Inflammatory macrophage (primary cell): ENCODE measurements around the gene CAPZA1.
"Not testable (repeated sequence)": the region's sequence is repeated elsewhere in the genome, so short reads cannot be mapped to it uniquely, and the experiment has no call there.

Experiments used
- DNase-seq, 2 donors: peaks; one replicate each; pipeline ENCODE4 v3.0.0-alpha.2; 2020 to 2022
- total RNA-seq, 18 experiments: gene quantifications; one replicate each; lab custom pipeline; 2026; ENCODE audit warnings: mixed read lengths in 6 of 18, inconsistent platforms in 2 of 18; lab: John Stamatoyannopoulos, UW

CAPZA1 gene
- total RNA-seq: 326 to 689 (median 521) reads per million in 18 experiments

- peak; percentile 95 to 96 for DNase-seq
These were observed at the start of gene CAPZA1 for GRCh38 chr1:112619518-112620376. Gene CAPZA1 (plus strand): TSS chr1:112619832. CDS start chr1:112619845, 13 bp downstream.

- no peak for DNase-seq
These were observed 44.4 kb upstream of the CAPZA1 start for GRCh38 chr1:112575154-112575804.

GRCh38 chr1:112576240-112576639 is 43.4 kb upstream of the CAPZA1 start:
- no peak for DNase-seq

- no peak for DNase-seq
These were observed 39.7 kb upstream of the CAPZA1 start for GRCh38 chr1:112579801-112580510.

- DNase-seq: no peak
These were observed 37.9 kb upstream of the CAPZA1 start for GRCh38 chr1:112581586-112582192.

- DNase-seq: no peak
These were observed 36.3 kb upstream of the CAPZA1 start for GRCh38 chr1:112583366-112583765.

GRCh38 chr1:112589766-112590165 is 29.9 kb upstream of the CAPZA1 start:
- no peak for DNase-seq

- no peak for DNase-seq
These were observed 25.3 kb upstream of the CAPZA1 start for GRCh38 chr1:112594208-112594876.

GRCh38 chr1:112599477-112599876 is 20.2 kb upstream of the CAPZA1 start:
- peak; percentile 8 to 77 for DNase-seq

- DNase-seq: no peak
These were observed 16.6 kb upstream of the CAPZA1 start for GRCh38 chr1:112603012-112603411.

- DNase-seq: no peak
These were observed 16.1 kb upstream of the CAPZA1 start for GRCh38 chr1:112603541-112603940.

GRCh38 chr1:112605633-112606327 is 13.9 kb upstream of the CAPZA1 start:
- no peak for DNase-seq

- DNase-seq: peak; percentile 36 to 59
These were observed 5.1 kb upstream of the CAPZA1 start for GRCh38 chr1:112614460-112615065.

GRCh38 chr1:112618114-112618720 is 1.4 kb upstream of the CAPZA1 start:
- DNase-seq: peak; percentile 44

- peak; percentile 51 to 69 for DNase-seq
These were observed 713 bp upstream of the CAPZA1 start, which contains the start of gene ST7L for GRCh38 chr1:112618721-112619517. Gene ST7L (minus strand): TSS chr1:112619141. CDS start chr1:112619113, 28 bp downstream.

- DNase-seq: no peak
These were observed 704 bp downstream of the CAPZA1 start for GRCh38 chr1:112620377-112620695.

- not testable (repeated sequence) for DNase-seq
These were observed 4.9 kb downstream of the CAPZA1 start for GRCh38 chr1:112624493-112624892.

GRCh38 chr1:112625696-112626095 is 6.1 kb downstream of the CAPZA1 start:
- peak; percentile 36 to 52 for DNase-seq

GRCh38 chr1:112626193-112626592 is 6.6 kb downstream of the CAPZA1 start:
- DNase-seq: no peak

GRCh38 chr1:112626887-112627286 is 7.3 kb downstream of the CAPZA1 start:
- no peak for DNase-seq
